CD8-positive, alpha-beta memory T cell (primary cell): Measurements from ENCODE around the gene ZNF816. TPM values are rescaled to one million over a fixed set of nuclear protein-coding genes. Genes with fewer than 3 reads are reported as not detected.
"Not testable (repeated sequence)": the region's sequence is repeated elsewhere in the genome, so short reads cannot be mapped to it uniquely, and the experiment has no call there.

ENCODE experiments used
- CTCF ChIA-PET: fragments of 350-600 bp; sonication (Branson Sonifier 250); formaldehyde crosslinking; loops from one replicate; lab custom pipeline; 2021; ENCODE audit warnings: antibody characterized with exemption; lab: Charles Lee
- POLR2A ChIA-PET: fragments of 350-600 bp; sonication (Branson Sonifier 250); formaldehyde crosslinking; loops from one replicate; lab custom pipeline; 2021; ENCODE audit warnings: antibody characterized with exemption; lab: Charles Lee
- DNase-seq, 5 donors: peaks; one replicate each; pipeline versions ENCODE4 v3.0.0 to v3.0.0-alpha.2; 2020 to 2022; ENCODE audit warnings: mixed read lengths in 1 of 5
- H3K27ac ChIP-seq: one replicate; pipeline ENCODE4 v1.7.0; 2013; ENCODE audit warnings: low read depth, mild to moderate bottlenecking, low read length, moderate library complexity
- H3K27me3 ChIP-seq: 2 replicates; pipeline ENCODE4 v1.7.0; 2013; ENCODE audit warnings: low read length, mild to moderate bottlenecking; ENCODE audit not compliant: insufficient read depth, poor library complexity, severe bottlenecking
- H3K36me3 ChIP-seq: 2 replicates; pipeline ENCODE4 v1.7.0; 2013; ENCODE audit warnings: mild to moderate bottlenecking, low read length, moderate library complexity; ENCODE audit not compliant: insufficient read depth
- H3K4me1 ChIP-seq: 2 replicates; pipeline ENCODE4 v1.7.0; 2013; ENCODE audit warnings: mild to moderate bottlenecking, low read length, moderate library complexity; ENCODE audit not compliant: insufficient read depth
- H3K4me3 ChIP-seq: 2 replicates; pipeline ENCODE4 v1.7.0; 2013; ENCODE audit warnings: mild to moderate bottlenecking, low read length
- H3K9me3 ChIP-seq: 2 replicates; pipeline ENCODE4 v1.7.0; 2013; ENCODE audit warnings: mild to moderate bottlenecking, low read length
- H3K27ac Mint-ChIP-seq, 8 donors: one replicate each; pipeline ENCODE4 v1.8.0; 2020 to 2021; ENCODE audit warnings: mixed read lengths in 8 of 8, mild to moderate bottlenecking in 6 of 8, inconsistent platforms in 3 of 8, moderate library complexity in 3 of 8
- H3K27me3 Mint-ChIP-seq, 2 donors: one replicate each; pipeline ENCODE4 v1.8.0; 2020 to 2021; ENCODE audit warnings: mixed read lengths in 2 of 2, mild to moderate bottlenecking in 1 of 2, moderate library complexity in 1 of 2
- H3K36me3 Mint-ChIP-seq, 3 donors: one replicate each; pipeline ENCODE4 v1.8.0; 2020 to 2021; ENCODE audit warnings: mixed read lengths in 3 of 3, inconsistent platforms in 1 of 3, mild to moderate bottlenecking in 1 of 3
- H3K4me1 Mint-ChIP-seq, 3 donors: one replicate each; pipeline ENCODE4 v1.8.0; 2020 to 2021; ENCODE audit warnings: mixed read lengths in 3 of 3, inconsistent platforms in 1 of 3, mild to moderate bottlenecking in 1 of 3
- H3K4me3 Mint-ChIP-seq, 7 donors: one replicate each; pipeline ENCODE4 v1.8.0; 2020 to 2021; ENCODE audit warnings: mixed read lengths in 7 of 7, mild to moderate bottlenecking in 6 of 7, moderate library complexity in 4 of 7, inconsistent platforms in 2 of 7
- H3K9me3 Mint-ChIP-seq, 5 donors: one replicate each; pipeline ENCODE4 v1.8.0; 2020 to 2022; ENCODE audit warnings: mixed read lengths in 5 of 5, mild to moderate bottlenecking in 3 of 5, moderate library complexity in 2 of 5, inconsistent platforms in 1 of 5
- polyA plus RNA-seq: library from polyadenylated mRNA; unstranded; fragments of 300-500 nt; fragmentation: Illumina TruSeq; gene quantifications from one replicate; pipeline ENCODE4 v1.2.3, GENCODE V29; 2021
- total RNA-seq, 2 experiments: library from RNA; stranded (reverse); gene quantifications; one replicate each; pipeline ENCODE4 v1.2.3, GENCODE V29; 2021

The ZNF816 gene
- total and polyA plus RNA-seq, 3 experiments from 2014 or later, result 10.6 to 17.1 (median 11.0) TPM

DNA sequence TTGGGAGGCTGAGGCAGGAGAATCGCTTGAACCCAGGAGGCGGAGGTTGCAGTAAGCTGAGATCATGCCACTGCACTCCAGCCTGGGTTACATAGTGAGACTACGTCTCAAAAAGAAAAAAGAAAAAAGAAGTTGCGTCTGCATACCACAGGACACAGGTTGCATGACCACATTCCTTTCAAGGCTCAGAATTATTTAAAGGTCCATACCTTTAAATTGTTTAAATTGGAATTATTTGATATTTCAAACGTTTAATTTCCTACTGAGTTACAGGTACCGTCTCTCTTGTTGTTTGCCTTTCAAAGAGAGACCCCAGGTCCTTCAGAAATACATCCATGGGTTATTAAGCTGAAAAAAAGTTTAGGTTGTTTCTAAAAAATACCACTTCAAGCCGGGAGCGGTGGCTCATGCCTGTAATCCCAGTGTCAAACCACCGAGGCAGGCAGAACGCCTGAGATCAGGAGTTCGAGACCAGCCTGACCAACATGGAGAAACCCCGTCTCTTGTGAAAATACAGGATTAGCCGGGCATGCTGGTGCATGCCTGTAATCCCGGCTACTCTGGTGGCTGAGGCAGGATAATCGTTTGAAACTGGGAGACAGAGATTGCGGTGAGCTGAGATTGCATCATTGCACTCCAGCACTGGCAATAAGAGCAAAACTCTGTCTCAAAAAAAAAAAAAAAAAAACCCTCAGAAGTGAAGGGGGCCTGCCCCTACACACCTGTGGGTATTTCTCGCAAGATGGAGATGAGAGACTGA lies 18.6 kb downstream of the ZNF816 start:
- Histone ChIP-seq H3K4me1 (peaks cover 7% of the 10 kb centered on the region), H3K27me3 (no peaks in the 10 kb centered on the region), H3K36me3 (no peaks in the 10 kb centered on the region), H3K27ac (no peak overlapping the region), H3K4me3 (no peak overlapping the region), H3K9me3 (peaks cover 10% of the 10 kb centered on the region)
- Mint-ChIP-seq H3K27me3 (no peaks in the 10 kb centered on the region), H3K27ac (no peak overlapping the region), H3K9me3 (peaks cover 0 to 40% (median 33%) of the 10 kb centered on the region in 5 donors), H3K4me1 (peaks cover 14 to 25% (median 24%) of the 10 kb centered on the region in 3 donors), H3K36me3 (peaks cover 0 to 7% (median 3%) of the 10 kb centered on the region in 3 donors), H3K4me3 (peak overlapping the region in 1 of 7 donors; percentile 18)
- POLR2A ChIA-PET, result interaction anchor here (1.5 kb wide), 1 partner anchor 18 kb away, joined by 10 read pairs; the partner anchor contains the start of gene ZNF816
- CTCF ChIA-PET, result no interaction called here
- DNase-seq, result no peak

DNA sequence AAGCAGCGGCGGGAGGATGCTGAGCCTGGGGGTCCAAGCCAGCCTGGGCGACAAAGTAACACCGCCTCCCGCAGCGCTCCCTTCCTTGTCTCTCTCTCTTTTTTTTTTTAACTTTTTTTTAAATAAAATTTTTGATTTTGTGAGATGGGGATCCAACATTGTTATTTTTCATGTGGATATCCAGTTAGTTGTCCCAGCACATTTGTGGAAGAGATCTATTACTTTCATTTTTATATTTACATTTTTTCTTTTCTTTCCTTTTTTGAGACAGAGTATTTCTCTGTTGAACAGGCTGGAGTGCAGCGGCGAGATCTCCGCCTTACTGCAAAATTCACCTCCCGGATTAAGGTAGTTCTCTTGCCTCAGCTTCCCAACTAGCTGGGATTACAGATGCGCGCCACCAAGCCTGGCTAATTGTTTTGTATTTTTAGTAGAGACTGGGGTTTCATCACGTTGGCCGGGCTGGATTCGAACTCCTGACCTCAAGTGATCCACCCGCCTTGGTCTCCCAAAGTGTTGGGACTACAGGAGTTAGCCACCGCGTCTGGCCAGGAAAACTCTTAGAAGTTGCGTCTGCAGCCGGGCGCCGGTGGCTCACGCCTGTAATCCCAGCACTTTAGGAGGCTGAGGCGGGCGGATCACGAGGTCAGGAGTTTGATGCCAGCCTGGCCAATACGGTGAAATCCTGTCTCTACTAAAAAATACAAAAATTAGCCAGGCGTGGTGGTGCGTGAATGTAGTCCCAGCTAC lies 19.4 kb downstream of the ZNF816 start:
- Mint-ChIP-seq H3K27ac (peak overlapping the region in 5 of 8 donors; percentile 72 to 98 (median 95)), H3K36me3 (peaks cover 2 to 10% (median 10%) of the 10 kb centered on the region in 3 donors), H3K9me3 (peaks cover 0 to 45% (median 29%) of the 10 kb centered on the region in 5 donors), H3K4me3 (peak overlapping the region; percentile 90 to 97 (median 95)), H3K27me3 (no peaks in the 10 kb centered on the region), H3K4me1 (peaks cover 22 to 33% (median 32%) of the 10 kb centered on the region in 3 donors)
- peaks cover 10% of the 10 kb centered on the region for H3K9me3 ChIP-seq
- peak overlapping the region; percentile 90 for H3K4me3 ChIP-seq
- peak overlapping the region; percentile 47 for H3K27ac ChIP-seq
- CTCF ChIA-PET, result no interaction called here
- DNase-seq, result no peak
- POLR2A ChIA-PET, result interaction anchor here (0.5 to 1.5 kb wide), 2 partner anchors 19 to 340 kb away, joined by 5 to 10 read pairs; partner anchors contain the start of gene ZNF816
- H3K27me3 ChIP-seq, result no peaks in the 10 kb centered on the region
- H3K4me1 ChIP-seq, result peaks cover 7% of the 10 kb centered on the region
- H3K36me3 ChIP-seq, result no peaks in the 10 kb centered on the region

DNA sequence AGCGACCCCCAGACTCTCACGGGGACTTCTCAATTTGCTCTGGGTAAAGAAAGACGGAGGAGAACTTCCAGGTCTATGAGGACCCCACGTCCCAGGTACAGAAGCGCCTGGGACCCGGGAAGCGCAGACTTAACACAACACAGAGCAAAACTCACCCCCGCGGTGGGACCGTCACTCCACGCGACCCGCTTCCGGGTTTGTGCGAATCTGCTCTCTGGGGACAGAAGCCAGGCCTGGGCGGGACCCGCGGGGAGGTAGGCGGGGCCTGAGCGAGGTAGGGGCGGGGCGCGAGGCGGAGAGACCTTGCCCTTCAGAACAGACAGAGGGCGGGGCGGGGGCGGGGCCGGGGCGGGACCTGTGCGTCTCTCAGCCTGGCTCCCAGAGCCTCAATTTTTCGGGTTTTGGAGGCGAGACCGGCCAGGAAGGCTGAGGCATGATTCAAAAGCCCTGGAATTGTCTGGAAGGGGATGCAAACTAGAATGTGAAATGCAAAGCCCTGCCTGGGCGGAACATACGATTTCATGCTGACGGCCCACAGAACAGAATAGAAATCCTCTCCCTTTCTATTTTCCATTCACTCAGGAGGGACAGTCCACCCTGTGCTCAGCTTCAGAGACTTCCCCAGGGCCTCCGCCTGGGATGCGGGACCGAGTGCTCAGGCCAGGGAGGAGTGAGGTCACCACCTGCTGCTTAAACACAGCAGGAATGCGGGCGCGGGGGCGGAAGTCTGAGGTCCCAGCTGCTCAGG lies 20.1 kb downstream of the ZNF816 start:
- Histone ChIP-seq H3K4me1 (peaks cover 7% of the 10 kb centered on the region), H3K36me3 (no peaks in the 10 kb centered on the region), H3K4me3 (peak overlapping the region; percentile 98), H3K27ac (peak overlapping the region; percentile 96), H3K9me3 (peaks cover 4% of the 10 kb centered on the region), H3K27me3 (no peaks in the 10 kb centered on the region)
- Mint-ChIP-seq H3K4me1 (peaks cover 22 to 36% (median 32%) of the 10 kb centered on the region in 3 donors), H3K27me3 (no peaks in the 10 kb centered on the region), H3K4me3 (peak overlapping the region; percentile 90 to 97 (median 95)), H3K27ac (peak overlapping the region; percentile 72 to 98 (median 95)), H3K36me3 (peaks cover 2 to 11% (median 8%) of the 10 kb centered on the region in 3 donors), H3K9me3 (peaks cover 0 to 42% (median 23%) of the 10 kb centered on the region in 5 donors)
- DNase-seq, result peak; percentile 93 to 98 (median 96)
- CTCF ChIA-PET, result no interaction called here
- POLR2A ChIA-PET, result interaction anchor here (0.5 to 1.5 kb wide), 2 partner anchors 20 to 339 kb away, joined by 5 to 10 read pairs; partner anchors contain the start of gene ZNF816

DNA sequence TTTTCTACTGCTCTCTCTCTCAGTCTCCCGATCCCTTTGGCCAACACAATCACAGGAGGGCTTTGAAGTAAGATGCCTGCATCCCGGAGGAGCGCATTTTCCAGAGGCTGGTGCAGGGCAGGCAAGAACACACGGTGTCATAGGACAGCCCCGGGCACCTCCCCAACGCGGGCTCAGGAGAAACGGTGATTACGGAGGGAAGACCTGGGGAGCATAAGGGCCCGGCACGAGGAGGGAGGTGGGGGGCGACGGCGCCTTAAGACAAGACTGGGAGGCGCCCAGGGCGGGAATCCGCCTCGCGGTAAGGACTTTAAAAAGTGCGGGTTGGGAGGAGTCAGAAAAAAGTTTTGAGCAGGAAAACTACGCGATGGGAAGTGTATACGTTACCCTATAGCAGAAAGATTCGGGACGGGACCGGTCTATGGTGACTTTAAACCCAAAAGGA lies 20.7 kb downstream of the ZNF816 start:
- peaks cover 22 to 42% (median 36%) of the 10 kb centered on the region in 3 donors for H3K4me1 Mint-ChIP-seq
- peak overlapping the region; percentile 72 to 98 (median 95) for H3K27ac Mint-ChIP-seq
- Histone ChIP-seq H3K4me3 (peak overlapping the region; percentile 98), H3K27ac (peak overlapping the region; percentile 96), H3K4me1 (peaks cover 7% of the 10 kb centered on the region), H3K27me3 (no peaks in the 10 kb centered on the region), H3K9me3 (no peaks in the 10 kb centered on the region), H3K36me3 (no peaks in the 10 kb centered on the region)
- H3K36me3 Mint-ChIP-seq, result peaks cover 2 to 11% (median 10%) of the 10 kb centered on the region in 3 donors
- peak overlapping the region; percentile 90 to 97 (median 95) for H3K4me3 Mint-ChIP-seq
- CTCF ChIA-PET, result no interaction called here
- POLR2A ChIA-PET, result no interaction called here
- H3K27me3 Mint-ChIP-seq, result no peaks in the 10 kb centered on the region
- DNase-seq, result peak in 2 of 5 donors; percentile 8 to 54
- peaks cover 0 to 40% (median 18%) of the 10 kb centered on the region in 5 donors for H3K9me3 Mint-ChIP-seq

DNA sequence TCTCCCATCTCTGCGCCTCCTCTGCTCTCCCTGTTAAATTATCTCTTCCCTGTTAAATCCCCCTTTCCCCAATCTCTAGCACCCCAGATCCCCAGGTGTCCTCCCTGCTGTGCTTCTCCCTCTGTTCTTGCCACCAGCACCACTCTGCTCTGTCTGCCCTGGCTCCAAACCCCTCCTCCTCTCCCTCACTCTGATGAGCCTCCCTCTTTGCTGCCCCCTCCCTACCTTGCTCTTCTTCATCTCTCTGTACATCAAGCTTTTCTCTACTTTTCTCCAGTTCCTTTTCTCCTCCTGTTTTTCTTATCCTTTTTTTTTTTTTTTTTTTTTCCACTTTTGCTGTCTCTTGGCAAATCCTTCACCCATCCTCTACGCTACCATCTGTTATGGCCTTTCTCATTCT lies 21.2 kb downstream of the ZNF816 start:
- POLR2A ChIA-PET, result not testable (repeated sequence)
- peaks cover 4 to 16% (median 15%) of the 10 kb centered on the region in 3 donors for H3K36me3 Mint-ChIP-seq

DNA sequence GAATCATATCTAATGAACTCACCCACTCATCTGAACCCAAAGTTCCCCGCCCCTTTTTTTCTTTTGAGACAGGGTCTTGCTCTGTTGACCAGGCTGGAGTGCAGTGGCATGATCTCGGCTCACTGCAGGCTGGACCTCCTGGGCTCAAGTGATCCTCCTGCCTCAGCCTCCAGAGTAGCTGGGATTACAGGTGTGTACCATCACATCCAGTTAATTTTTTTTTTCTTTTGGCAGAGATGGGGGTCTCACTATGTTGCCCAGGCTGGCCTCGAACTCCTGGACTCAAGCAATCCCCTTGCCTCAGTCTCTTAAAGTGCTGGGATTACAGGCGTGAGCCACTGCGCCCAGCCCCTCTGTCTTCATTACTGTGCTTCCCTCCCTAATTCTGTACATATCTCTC lies 21.8 kb downstream of the ZNF816 start:
- H3K27me3 Mint-ChIP-seq, H3K27me3 ChIP-seq, DNase-seq, CTCF ChIA-PET, H3K9me3 ChIP-seq, H3K36me3 ChIP-seq, H3K4me3 ChIP-seq, H3K4me1 ChIP-seq: not testable (repeated sequence)
- H3K36me3 Mint-ChIP-seq, result peaks cover 7 to 22% (median 19%) of the 10 kb centered on the region in 3 donors
- peak overlapping the region; percentile 96 for H3K27ac ChIP-seq
- H3K4me3 Mint-ChIP-seq, result peak overlapping the region; percentile 90 to 97 (median 95)
- H3K9me3 Mint-ChIP-seq, result peaks cover 0 to 37% (median 9%) of the 10 kb centered on the region in 5 donors
- POLR2A ChIA-PET, result interaction anchor here (0.6 kb wide), 1 partner anchor 81 kb away, joined by 3 read pairs; no protein-coding TSS in a partner anchor
- H3K27ac Mint-ChIP-seq, result peak overlapping the region in 5 of 8 donors; percentile 2 to 96 (median 56)
- peaks cover 27 to 53% (median 38%) of the 10 kb centered on the region in 3 donors for H3K4me1 Mint-ChIP-seq

More for the DNA sequence above, 21.2 kb downstream of the ZNF816 start:
- Mint-ChIP-seq H3K4me3 (peak overlapping the region; percentile 90 to 97 (median 95)), H3K4me1 (peaks cover 26 to 46% (median 38%) of the 10 kb centered on the region in 3 donors), H3K9me3 (peaks cover 0 to 40% (median 13%) of the 10 kb centered on the region in 5 donors), H3K27ac (peak overlapping the region in 7 of 8 donors; percentile 2 to 98 (median 95))
- H3K27me3 Mint-ChIP-seq, H3K9me3 ChIP-seq, CTCF ChIA-PET, H3K27me3 ChIP-seq, H3K4me1 ChIP-seq, DNase-seq, H3K36me3 ChIP-seq: not testable (repeated sequence)
- H3K4me3 ChIP-seq, result peak overlapping the region; percentile 98
- H3K27ac ChIP-seq, result peak overlapping the region; percentile 96

DNA sequence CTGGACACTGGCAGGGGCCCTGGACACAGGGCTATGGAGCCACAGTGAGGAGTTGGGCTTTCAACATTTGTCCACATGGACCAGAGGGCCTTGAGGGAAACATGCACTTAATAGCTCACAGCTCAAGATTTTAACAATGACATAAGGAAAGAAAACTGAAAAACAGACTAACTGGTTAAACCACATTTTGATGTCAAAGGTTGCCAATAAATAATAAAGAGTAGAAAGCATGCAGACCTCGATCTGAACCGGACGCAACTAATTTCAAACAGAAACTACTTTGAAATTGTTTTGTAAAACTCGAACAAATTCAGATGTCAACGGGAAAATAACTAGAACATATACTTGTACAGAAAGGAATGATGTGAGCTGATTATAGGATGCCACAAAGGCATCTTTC lies 23.9 kb downstream of the ZNF816 start:
- peak overlapping the region; percentile 24 for H3K27ac ChIP-seq
- H3K27me3 ChIP-seq, result no peaks in the 10 kb centered on the region
- H3K4me3 ChIP-seq, result no peak overlapping the region
- peaks cover 7 to 30% (median 27%) of the 10 kb centered on the region in 3 donors for H3K36me3 Mint-ChIP-seq
- H3K9me3 Mint-ChIP-seq, result peaks cover 0 to 29% (median 6%) of the 10 kb centered on the region in 5 donors
- no peaks in the 10 kb centered on the region for H3K9me3 ChIP-seq
- DNase-seq, result no peak
- peak overlapping the region in 4 of 8 donors; percentile 22 to 79 (median 39) for H3K27ac Mint-ChIP-seq
- H3K4me1 ChIP-seq, result peaks cover 7% of the 10 kb centered on the region
- no peaks in the 10 kb centered on the region for H3K36me3 ChIP-seq
- ChIA-PET CTCF (no interaction called here), POLR2A (interaction anchor here (0.7 kb wide), 1 partner anchor 398 kb away, joined by 4 read pairs; no protein-coding TSS in a partner anchor)
- peak overlapping the region in 5 of 7 donors; percentile 3 to 61 (median 44) for H3K4me3 Mint-ChIP-seq
- H3K4me1 Mint-ChIP-seq, result peaks cover 27 to 58% (median 36%) of the 10 kb centered on the region in 3 donors
- H3K27me3 Mint-ChIP-seq, result no peaks in the 10 kb centered on the region
